ENCODE results near the gene JAZF1. TPM values are rescaled to one million over a fixed set of nuclear protein-coding genes. Genes with fewer than 3 reads are reported as not detected.

The JAZF1 gene
- total RNA-seq, 1 experiment from 2014 or later, result 9.1 TPM

DNA sequence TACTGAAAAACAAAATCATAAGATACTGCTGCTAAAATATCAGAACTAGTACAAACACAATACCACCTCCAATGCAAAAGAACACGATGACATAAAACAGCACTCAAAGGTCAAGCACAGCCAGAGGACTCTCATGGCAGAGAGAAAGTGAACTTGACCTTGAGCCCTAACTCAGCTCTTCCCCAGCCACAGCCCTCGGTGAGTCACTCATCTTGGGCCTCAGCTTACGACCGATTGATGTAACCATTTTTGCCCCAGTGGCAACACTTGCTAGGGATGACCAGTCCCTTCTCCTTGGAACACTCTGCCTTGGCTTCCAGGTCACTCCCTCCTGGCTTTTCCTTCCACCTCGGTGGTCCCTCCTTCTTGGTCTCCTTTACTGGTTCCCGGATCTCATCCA is 77.8 kb downstream of the JAZF1 start:
- H4K20me1 ChIP-seq (ENCODE audit: control insufficient read depth, insufficient read depth, insufficient read length), result no peaks in the 10 kb centered on the region
- no peak overlapping the region for H3K23ac ChIP-seq (ENCODE audit: insufficient read length, low read depth, low read length)
- H4K8ac ChIP-seq (replicated peaks; ENCODE audit: insufficient read length, low read depth, low read length), result no peak overlapping the region
- no peak overlapping the region for H3K56ac ChIP-seq (ENCODE audit: insufficient read length, low read depth, low read length)
- no peaks in the 10 kb centered on the region for H3K9me3 Mint-ChIP-seq
- no peak overlapping the region for H3K4me2 ChIP-seq (ENCODE audit: insufficient read depth, insufficient read length, low read length)
- H3K18ac ChIP-seq (ENCODE audit: insufficient read length, low read depth, low read length), result no peak overlapping the region
- DNase-seq, result no peak
- no peaks in the 10 kb centered on the region for H3K23me2 ChIP-seq (ENCODE audit: insufficient read length, low read depth, low read length, poor library complexity, severe bottlenecking)
- no peak overlapping the region for H4K5ac ChIP-seq (ENCODE audit: insufficient read length, low read depth, low read length)
- H3K27me3 Mint-ChIP-seq (ENCODE audit: low read depth), result no peaks in the 10 kb centered on the region
- TF ChIP-seq CTCF (conservative IDR thresholded peaks at IDR 0.05), result no peak
- no peak overlapping the region for H2AFZ ChIP-seq (ENCODE audit: low read length)
- no peak overlapping the region for H3K4ac ChIP-seq (ENCODE audit: low read depth, low read length)
- H3K4me3 Mint-ChIP-seq, result no peak overlapping the region
- H4K91ac ChIP-seq (ENCODE audit: insufficient read length, low read depth, low read length), result no peak overlapping the region
- H3K4me1 Mint-ChIP-seq, result peaks cover 11 to 38% of the 10 kb centered on the region in 2 experiments
- H3K14ac ChIP-seq (ENCODE audit: insufficient read depth, low read length), result no peak overlapping the region
- H3K9ac ChIP-seq (ENCODE audit: extremely low read depth, insufficient read length, low read length), result no peak overlapping the region
- H3K27me3 ChIP-seq (ENCODE audit: insufficient read depth, low read length), result no peaks in the 10 kb centered on the region
- H2BK20ac ChIP-seq (ENCODE audit: low read depth, low read length, poor library complexity, severe bottlenecking), result no peak overlapping the region
- WGBS (ENCODE audit: extremely low coverage, insufficient read length, low lambda C conversion rate), result no CpG with 5 or more reads among the region's 6 CpGs
- no peaks in the 10 kb centered on the region for H3K79me1 ChIP-seq (ENCODE audit: insufficient read depth, low read depth, low read length, poor library complexity, severe bottlenecking)
- no peak overlapping the region for H3T11ph ChIP-seq (ENCODE audit: low read length)
- H3K9me3 ChIP-seq (ENCODE audit: control insufficient read depth, low read depth, low read length), result no peaks in the 10 kb centered on the region
- peaks cover 5% of the 10 kb centered on the region; the same call in 1 of the 2 replicates for H3K4me1 ChIP-seq (ENCODE audit: insufficient read depth, low read length)
- H2BK15ac ChIP-seq (ENCODE audit: low read depth, low read length), result no peak overlapping the region
- H3K27ac ChIP-seq (ENCODE audit: insufficient read length, low read depth, low read length), result no peak overlapping the region
- H3K36me3 Mint-ChIP-seq (ENCODE audit: insufficient read depth in 1 of 3, low read depth in 3 of 3), result no peaks in the 10 kb centered on the region
- H3K79me2 ChIP-seq (ENCODE audit: insufficient read depth, low read length), result 0 out of 2 replicates have a peak, but pooled peaks cover 3% of the 10 kb centered on the region
- no peak overlapping the region for H2BK5ac ChIP-seq (ENCODE audit: insufficient read length, low read length)
- H2BK120ac ChIP-seq (ENCODE audit: low read depth, low read length, poor library complexity, severe bottlenecking), result no peak overlapping the region
- no peak overlapping the region for H2AK5ac ChIP-seq (ENCODE audit: insufficient read length, low read length)
- H2BK12ac ChIP-seq (ENCODE audit: insufficient read length, low read depth, low read length), result no peak overlapping the region
- H3K27ac Mint-ChIP-seq, result peak overlapping the region in 1 of 3 experiments; percentile 42; a peak in 2 of 7 replicates
